ENCODE results near the gene DENND4B. TPM values are rescaled to one million over a fixed set of nuclear protein-coding genes. Genes with fewer than 3 reads are reported as not detected.

Gene DENND4B
- total RNA-seq, 1 donor from 2014 or later, result 9.9 TPM

GRCh38 chr1:153970346-153970745, 23.8 kb upstream of the DENND4B start:
- Histone ChIP-seq H3K27ac (ENCODE audit: low read depth, low read length) (no peak overlapping the region), H3K4me1 (ENCODE audit: control insufficient read depth in 3 of 3, insufficient read depth in 3 of 3, low read length in 3 of 3) (peaks cover 17 to 31% (median 23%) of the 10 kb centered on the region in 3 donors), H3K36me3 (ENCODE audit: control insufficient read depth in 3 of 3, insufficient read depth in 3 of 3, low read length in 3 of 3) (peaks cover 14 to 24% (median 24%) of the 10 kb centered on the region in 3 donors), H3K4me3 (ENCODE audit: low read length in 3 of 3) (no peak overlapping the region), H3K9me3 (ENCODE audit: control insufficient read depth in 3 of 3, low read length in 3 of 3) (no peaks in the 10 kb centered on the region), H3K9ac (ENCODE audit: low read depth in 1 of 3, low read length in 3 of 3) (no peak overlapping the region), H3K27me3 (ENCODE audit: control insufficient read depth in 3 of 3, insufficient read depth in 3 of 3, low read length in 3 of 3) (no peaks in the 10 kb centered on the region)

- Histone ChIP-seq H3K27me3 (ENCODE audit: control insufficient read depth in 3 of 3, insufficient read depth in 3 of 3, low read length in 3 of 3) (no peaks in the 10 kb centered on the region), H3K36me3 (ENCODE audit: control insufficient read depth in 3 of 3, insufficient read depth in 3 of 3, low read length in 3 of 3) (peaks cover 4 to 15% (median 14%) of the 10 kb centered on the region in 3 donors), H3K9ac (ENCODE audit: low read depth in 1 of 3, low read length in 3 of 3) (no peak overlapping the region), H3K4me3 (ENCODE audit: low read length in 3 of 3) (peak overlapping the region in 1 of 3 donors; percentile 93), H3K4me1 (ENCODE audit: control insufficient read depth in 3 of 3, insufficient read depth in 3 of 3, low read length in 3 of 3) (peaks cover 21 to 34% (median 27%) of the 10 kb centered on the region in 3 donors), H3K27ac (ENCODE audit: low read depth, low read length) (no peak overlapping the region), H3K9me3 (ENCODE audit: control insufficient read depth in 3 of 3, low read length in 3 of 3) (no peaks in the 10 kb centered on the region)
Observed at GRCh38 chr1:153968972-153969371, 22.5 kb upstream of the DENND4B start.

DNA sequence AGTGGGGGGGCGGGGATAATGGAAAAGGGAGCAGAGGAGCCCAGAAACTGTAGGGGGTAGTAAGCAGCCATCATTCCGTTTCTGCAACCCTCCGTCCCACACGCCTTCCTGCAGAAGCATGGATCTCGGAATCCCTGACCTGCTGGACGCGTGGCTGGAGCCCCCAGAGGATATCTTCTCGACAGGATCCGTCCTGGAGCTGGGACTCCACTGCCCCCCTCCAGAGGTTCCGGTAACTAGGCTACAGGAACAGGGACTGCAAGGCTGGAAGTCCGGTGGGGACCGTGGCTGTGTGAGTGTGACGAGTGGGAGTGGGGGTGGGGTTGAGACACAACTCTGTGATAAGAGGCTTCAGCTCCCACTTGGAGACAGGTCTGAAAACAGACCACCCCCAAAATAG, 21.9 kb upstream of the DENND4B start:
- Histone ChIP-seq H3K4me1 (ENCODE audit: control insufficient read depth in 3 of 3, insufficient read depth in 3 of 3, low read length in 3 of 3) (peaks cover 24 to 37% (median 30%) of the 10 kb centered on the region in 3 donors), H3K36me3 (ENCODE audit: control insufficient read depth in 3 of 3, insufficient read depth in 3 of 3, low read length in 3 of 3) (peaks cover 0 to 10% (median 8%) of the 10 kb centered on the region in 3 donors), H3K27ac (ENCODE audit: low read depth, low read length) (peak overlapping the region; percentile 90), H3K9me3 (ENCODE audit: control insufficient read depth in 3 of 3, low read length in 3 of 3) (no peaks in the 10 kb centered on the region), H3K27me3 (ENCODE audit: control insufficient read depth in 3 of 3, insufficient read depth in 3 of 3, low read length in 3 of 3) (no peaks in the 10 kb centered on the region), H3K4me3 (ENCODE audit: low read length in 3 of 3) (peak overlapping the region; percentile 70 to 93 (median 83)), H3K9ac (ENCODE audit: low read depth in 1 of 3, low read length in 3 of 3) (peak overlapping the region; percentile 80 to 94 (median 92))

DNA sequence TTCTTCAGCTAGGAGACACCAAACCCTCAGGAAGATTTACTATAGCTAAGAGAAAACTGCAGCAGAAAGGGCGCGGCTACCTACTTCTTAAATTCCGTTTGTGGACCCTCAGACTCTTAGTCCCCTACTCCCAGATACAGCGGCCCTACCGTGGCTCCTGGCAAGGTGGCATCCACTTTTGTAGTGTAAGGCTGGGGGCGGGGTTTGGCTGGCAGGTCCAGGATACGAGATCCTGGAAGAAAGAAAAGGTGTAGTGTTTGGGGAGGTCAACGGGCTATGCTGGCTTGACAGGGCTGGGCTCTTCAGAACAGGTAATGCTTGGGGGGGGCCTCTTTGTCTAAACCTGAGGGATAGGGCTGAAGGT, 21.5 kb upstream of the DENND4B start:
- H3K36me3 ChIP-seq (ENCODE audit: control insufficient read depth in 3 of 3, insufficient read depth in 3 of 3, low read length in 3 of 3), result peaks cover 0 to 7% (median 5%) of the 10 kb centered on the region in 3 donors
- H3K9ac ChIP-seq (ENCODE audit: low read depth in 1 of 3, low read length in 3 of 3), result peak overlapping the region; percentile 80 to 94 (median 92)
- H3K27ac ChIP-seq (ENCODE audit: low read depth, low read length), result peak overlapping the region; percentile 90
- peaks cover 26 to 39% (median 31%) of the 10 kb centered on the region in 3 donors for H3K4me1 ChIP-seq (ENCODE audit: control insufficient read depth in 3 of 3, insufficient read depth in 3 of 3, low read length in 3 of 3)
- H3K4me3 ChIP-seq (ENCODE audit: low read length in 3 of 3), result peak overlapping the region; percentile 70 to 93 (median 83)
- no peaks in the 10 kb centered on the region for H3K9me3 ChIP-seq (ENCODE audit: control insufficient read depth in 3 of 3, low read length in 3 of 3)
- H3K27me3 ChIP-seq (ENCODE audit: control insufficient read depth in 3 of 3, insufficient read depth in 3 of 3, low read length in 3 of 3), result no peaks in the 10 kb centered on the region

- peak within 1 kb of the TSS; percentile 70 to 93 (median 83) for H3K4me3 ChIP-seq (ENCODE audit: low read length in 3 of 3)
- H3K9me3 ChIP-seq (ENCODE audit: control insufficient read depth in 3 of 3, low read length in 3 of 3), result no peaks in the 10 kb centered on the region
- H3K9ac ChIP-seq (ENCODE audit: low read depth in 1 of 3, low read length in 3 of 3), result peak within 1 kb of the TSS; percentile 80 to 94 (median 92)
- peaks cover 0 to 4% (median 2%) of the 10 kb centered on the region in 3 donors for H3K36me3 ChIP-seq (ENCODE audit: control insufficient read depth in 3 of 3, insufficient read depth in 3 of 3, low read length in 3 of 3)
- no peaks in the 10 kb centered on the region for H3K27me3 ChIP-seq (ENCODE audit: control insufficient read depth in 3 of 3, insufficient read depth in 3 of 3, low read length in 3 of 3)
- H3K27ac ChIP-seq (ENCODE audit: low read depth, low read length), result peak within 1 kb of the TSS; percentile 90
- peaks cover 32 to 46% (median 37%) of the 10 kb centered on the region in 3 donors for H3K4me1 ChIP-seq (ENCODE audit: control insufficient read depth in 3 of 3, insufficient read depth in 3 of 3, low read length in 3 of 3)
Observed at GRCh38 chr1:153967107-153967999, 20.8 kb upstream of the DENND4B start, which contains the start of gene CREB3L4. Gene CREB3L4, plus strand, starts transcription at chr1:153967902. Its CDS starts 624 bp downstream, at chr1:153968526.

- no peaks in the 10 kb centered on the region for H3K9me3 ChIP-seq (ENCODE audit: control insufficient read depth in 3 of 3, low read length in 3 of 3)
- peak overlapping the region; percentile 79 to 94 (median 93) for H3K4me3 ChIP-seq (ENCODE audit: low read length in 3 of 3)
- H3K27ac ChIP-seq (ENCODE audit: low read depth, low read length), result peak overlapping the region; percentile 94
- H3K36me3 ChIP-seq (ENCODE audit: control insufficient read depth in 3 of 3, insufficient read depth in 3 of 3, low read length in 3 of 3), result peaks cover 12 to 19% (median 18%) of the 10 kb centered on the region in 3 donors
- H3K4me1 ChIP-seq (ENCODE audit: control insufficient read depth in 3 of 3, insufficient read depth in 3 of 3, low read length in 3 of 3), result peaks cover 65 to 76% (median 69%) of the 10 kb centered on the region in 3 donors
- H3K27me3 ChIP-seq (ENCODE audit: control insufficient read depth in 3 of 3, insufficient read depth in 3 of 3, low read length in 3 of 3), result no peaks in the 10 kb centered on the region
- peak overlapping the region; percentile 85 to 92 (median 91) for H3K9ac ChIP-seq (ENCODE audit: low read depth in 1 of 3, low read length in 3 of 3)
Observed at GRCh38 chr1:153963850-153964331, 17.4 kb upstream of the DENND4B start.

DNA sequence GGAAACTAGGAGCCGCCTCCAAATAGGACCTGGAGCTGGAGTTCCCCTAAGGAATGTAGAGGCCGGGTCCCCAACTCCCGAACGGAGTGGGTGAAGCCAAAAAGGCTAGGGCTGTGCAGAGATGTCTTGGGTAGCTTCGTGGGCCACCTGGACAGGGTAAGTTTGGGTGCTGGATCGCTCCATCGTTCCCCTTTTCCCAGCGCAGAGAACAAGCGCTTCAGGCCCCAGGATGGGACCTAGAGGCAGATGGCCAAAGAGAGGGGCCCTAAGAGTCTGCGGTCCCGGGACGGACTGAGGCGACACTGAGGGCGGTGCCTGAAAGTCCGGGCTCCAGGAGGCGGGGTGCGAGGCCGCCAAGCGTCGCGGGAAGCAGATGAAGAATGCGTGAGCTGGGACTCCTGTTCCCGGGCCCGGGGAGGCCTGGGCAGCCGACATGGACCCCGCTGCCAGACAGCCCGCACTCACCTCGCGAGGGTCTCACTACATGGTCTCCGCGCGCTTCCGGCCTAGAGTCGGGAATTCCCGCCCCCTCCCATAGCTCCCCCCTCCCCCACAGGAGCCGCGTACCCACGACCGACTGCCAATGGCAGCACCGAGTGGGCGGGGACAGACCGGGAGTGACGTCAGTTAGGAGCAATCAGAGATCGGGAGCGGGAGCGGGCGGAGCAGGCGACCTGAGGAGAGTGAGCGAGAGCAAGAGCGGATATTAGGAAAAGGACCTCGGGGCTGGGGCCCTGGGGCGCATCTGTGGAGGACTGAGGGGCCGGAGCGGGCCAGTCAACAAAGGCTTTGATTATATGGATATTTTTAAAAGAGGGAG, 16.7 kb upstream of the DENND4B start, which contains the start of gene SLC39A1:
Gene SLC39A1, minus strand, starts transcription at position 508 of the 820 bp plus-strand sequence. CDS start 822 bp downstream, outside the sequence.
- Histone ChIP-seq H3K36me3 (ENCODE audit: control insufficient read depth in 3 of 3, insufficient read depth in 3 of 3, low read length in 3 of 3) (peaks cover 12 to 19% (median 18%) of the 10 kb centered on the region in 3 donors), H3K9me3 (ENCODE audit: control insufficient read depth in 3 of 3, low read length in 3 of 3) (no peaks in the 10 kb centered on the region), H3K4me1 (ENCODE audit: control insufficient read depth in 3 of 3, insufficient read depth in 3 of 3, low read length in 3 of 3) (peaks cover 61 to 73% (median 65%) of the 10 kb centered on the region in 3 donors)

DNA sequence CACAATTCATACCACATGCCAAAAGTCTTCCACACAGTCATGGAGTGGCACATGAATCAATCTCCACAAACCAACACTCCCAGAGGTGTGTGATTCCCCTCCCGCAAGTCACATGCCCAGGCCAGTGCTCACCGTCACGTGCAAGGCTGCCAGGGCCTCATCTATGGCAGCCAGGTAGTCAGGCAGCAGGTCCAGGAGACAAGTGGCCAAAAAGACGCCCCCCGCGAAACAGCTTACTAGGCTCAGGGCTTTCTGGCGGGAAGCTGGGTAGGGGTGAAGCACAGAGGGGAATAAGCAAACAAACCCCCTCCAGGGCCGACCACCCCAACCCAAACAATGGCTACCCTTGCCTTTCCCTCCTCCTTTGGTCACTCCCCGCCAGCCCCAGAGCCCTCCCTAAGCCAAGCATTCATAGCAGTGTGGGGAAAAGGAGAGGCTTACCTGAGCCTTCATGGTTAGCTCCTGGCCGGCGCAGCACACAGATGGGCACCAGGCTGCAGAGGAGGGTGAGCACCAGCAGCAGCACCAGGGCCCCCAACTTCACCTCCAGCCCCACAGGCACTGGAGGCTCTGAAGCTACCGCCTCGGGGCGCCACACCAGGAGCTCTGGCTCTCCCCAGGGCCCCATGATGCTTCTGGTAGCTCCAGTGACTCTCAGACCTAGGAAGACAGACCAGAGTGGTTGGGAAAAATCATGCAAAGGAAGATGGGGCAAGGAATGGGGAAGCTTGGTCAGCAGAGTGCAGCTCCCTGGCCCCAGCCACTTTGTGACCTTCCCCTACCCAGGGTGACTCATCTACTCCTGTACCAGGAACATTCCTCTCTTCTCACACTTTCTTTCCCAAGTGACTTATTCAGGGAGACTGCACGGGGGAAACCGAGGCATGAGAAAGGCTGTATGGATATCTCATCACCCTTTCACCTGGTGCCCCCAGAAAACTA, 15.8 kb upstream of the DENND4B start:
- H3K27ac ChIP-seq (ENCODE audit: low read depth, low read length), result peak overlapping the region; percentile 94
- H3K9me3 ChIP-seq (ENCODE audit: control insufficient read depth in 3 of 3, low read length in 3 of 3), result no peaks in the 10 kb centered on the region
- H3K36me3 ChIP-seq (ENCODE audit: control insufficient read depth in 3 of 3, insufficient read depth in 3 of 3, low read length in 3 of 3), result peaks cover 12 to 19% (median 18%) of the 10 kb centered on the region in 3 donors
- peak overlapping the region; percentile 79 to 94 (median 88) for H3K4me3 ChIP-seq (ENCODE audit: low read length in 3 of 3)
- peaks cover 62 to 74% (median 65%) of the 10 kb centered on the region in 3 donors for H3K4me1 ChIP-seq (ENCODE audit: control insufficient read depth in 3 of 3, insufficient read depth in 3 of 3, low read length in 3 of 3)
- H3K27me3 ChIP-seq (ENCODE audit: control insufficient read depth in 3 of 3, insufficient read depth in 3 of 3, low read length in 3 of 3), result no peaks in the 10 kb centered on the region
- peak overlapping the region; percentile 85 to 92 (median 89) for H3K9ac ChIP-seq (ENCODE audit: low read depth in 1 of 3, low read length in 3 of 3)

More for the DNA sequence above, 16.7 kb upstream of the DENND4B start, which contains the start of gene SLC39A1:
- Histone ChIP-seq H3K4me3 (ENCODE audit: low read length in 3 of 3) (peak within 1 kb of the TSS; percentile 79 to 94 (median 93)), H3K27me3 (ENCODE audit: control insufficient read depth in 3 of 3, insufficient read depth in 3 of 3, low read length in 3 of 3) (no peaks in the 10 kb centered on the region), H3K27ac (ENCODE audit: low read depth, low read length) (peak within 1 kb of the TSS; percentile 94), H3K9ac (ENCODE audit: low read depth in 1 of 3, low read length in 3 of 3) (peak within 1 kb of the TSS; percentile 85 to 92 (median 91))
